HG03135 (cell line): Measurements from ENCODE around the gene CRISPLD2.

Experiments used
- ATAC-seq: cut with Tn5 transposase; IDR thresholded peaks from one replicate; pipeline ENCODE4 v1.9.1; 2021; ENCODE audit warnings: mild to moderate bottlenecking, moderate library complexity; ENCODE audit not compliant: unreplicated experiment

The CRISPLD2 gene

GRCh38 chr16:84838383-84838948, 18.7 kb downstream of the CRISPLD2 start:
- ATAC-seq: no peak

- no peak for ATAC-seq
Measured at GRCh38 chr16:84839054-84839453, 19.3 kb downstream of the CRISPLD2 start.

- no peak for ATAC-seq
Measured at GRCh38 chr16:84839956-84840355, 20.2 kb downstream of the CRISPLD2 start.

DNA sequence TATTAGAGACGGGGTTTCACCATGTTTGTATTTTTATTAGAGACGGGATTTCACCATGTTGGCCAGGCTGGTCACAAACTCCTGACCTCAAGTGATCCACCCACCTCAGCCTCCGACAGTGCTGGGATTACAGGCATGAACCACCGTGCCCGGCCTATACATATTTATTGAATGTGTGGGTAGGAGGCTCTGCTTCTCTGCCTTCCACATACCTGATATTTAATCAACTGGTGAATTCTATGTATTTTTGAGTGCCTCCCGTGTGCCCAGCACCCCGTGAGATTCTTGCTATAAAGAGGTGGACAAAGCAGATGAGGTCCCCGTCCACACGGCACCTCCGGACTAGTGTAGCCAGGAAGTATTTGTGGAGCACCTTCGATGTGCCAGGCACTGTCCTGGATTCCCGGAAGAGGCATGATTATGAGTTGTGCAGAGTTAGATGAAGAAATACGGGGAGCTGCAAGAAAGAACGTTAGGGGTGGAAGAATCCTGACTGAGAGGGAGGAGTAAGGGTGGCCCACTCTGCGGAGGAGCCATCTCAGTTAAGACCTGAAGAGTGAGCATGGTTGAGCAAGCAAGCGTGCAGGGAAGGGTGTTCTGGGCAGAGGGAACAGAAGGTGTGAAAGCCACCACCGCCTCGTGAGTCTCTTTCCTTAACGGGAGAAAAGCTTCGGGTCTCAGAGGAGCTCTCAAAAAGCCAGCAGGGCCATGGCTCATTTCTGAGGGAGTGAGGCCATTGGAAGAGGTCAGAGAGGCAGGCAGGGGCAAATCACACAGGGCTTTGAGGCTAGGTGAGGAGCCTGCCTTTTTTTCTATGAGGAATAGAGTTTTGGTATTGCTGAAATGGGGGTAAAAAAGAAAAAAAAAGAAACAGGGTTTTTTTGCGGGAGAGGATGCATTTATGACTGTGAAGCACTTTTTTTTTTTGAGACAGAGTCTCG, 21.2 kb downstream of the CRISPLD2 start:
- no peak for ATAC-seq

- no peak for ATAC-seq
Measured at GRCh38 chr16:84841787-84842300, 22.1 kb downstream of the CRISPLD2 start.

- ATAC-seq: no peak
Measured at GRCh38 chr16:84842516-84843148, 22.8 kb downstream of the CRISPLD2 start.

GRCh38 chr16:84843149-84844048, 23.6 kb downstream of the CRISPLD2 start:
- ATAC-seq: no peak

DNA sequence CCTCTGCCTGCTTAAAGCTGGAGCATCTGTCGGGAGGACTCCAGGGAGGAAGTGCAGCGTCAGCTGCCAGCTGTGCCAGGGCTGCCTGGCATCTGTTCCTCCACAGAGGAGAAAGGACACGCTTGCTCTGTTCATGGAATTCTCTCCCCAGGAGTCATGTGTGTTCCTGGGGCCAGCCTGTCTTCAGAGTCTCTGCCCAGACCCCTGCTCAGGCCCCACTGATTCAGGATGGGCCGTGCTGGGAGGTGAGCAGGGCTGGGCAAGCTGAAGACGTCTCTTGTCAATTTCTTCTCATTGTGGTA, 24.2 kb downstream of the CRISPLD2 start:
- ATAC-seq: no peak

DNA sequence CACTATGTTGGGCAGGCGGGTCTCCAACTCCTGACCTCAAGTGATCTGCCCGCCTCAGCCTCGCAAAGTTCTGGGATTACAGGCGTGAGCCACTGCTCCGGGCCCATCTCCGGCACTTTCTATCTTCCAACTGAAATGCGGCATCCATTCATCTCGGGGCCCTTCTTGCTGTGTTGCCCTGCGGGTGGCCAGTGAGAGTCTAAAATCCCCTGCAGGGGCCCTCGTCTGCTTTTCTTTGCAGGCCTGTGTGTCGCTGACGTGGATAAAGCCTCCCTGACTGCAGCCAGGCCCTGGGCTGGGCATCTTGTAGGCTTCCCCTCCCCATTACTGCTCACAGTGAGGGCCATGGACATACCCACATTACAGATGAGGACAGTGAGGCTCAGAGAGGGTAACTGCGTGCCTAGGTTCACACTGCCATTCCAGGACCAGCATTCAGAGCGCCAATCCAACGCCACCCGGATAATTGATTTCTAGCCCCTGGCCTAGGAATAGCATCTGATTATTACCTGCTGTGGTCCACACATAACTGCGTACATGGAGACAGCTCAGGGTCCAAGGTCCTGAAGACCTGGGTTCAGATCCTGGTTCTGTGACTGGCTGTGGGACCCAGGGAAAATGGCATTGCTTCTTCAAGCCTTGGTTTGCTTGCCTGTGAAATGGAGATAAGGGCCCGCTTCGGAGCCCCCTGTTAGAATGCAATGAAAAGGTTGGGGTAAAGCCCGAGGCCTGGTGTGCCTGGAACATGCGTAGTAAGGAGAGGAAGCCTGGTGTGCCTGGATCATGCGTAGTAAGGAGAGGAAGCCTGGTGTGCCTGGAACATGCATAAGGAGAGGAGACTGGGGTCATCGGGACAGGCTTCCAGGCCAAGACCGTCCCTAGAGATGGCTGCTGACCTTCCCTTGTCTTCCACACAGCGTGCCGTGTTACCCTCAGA, 25.0 kb downstream of the CRISPLD2 start:
- ATAC-seq: no peak

- no peak for ATAC-seq
Measured at GRCh38 chr16:84845496-84846002, 25.8 kb downstream of the CRISPLD2 start.

DNA sequence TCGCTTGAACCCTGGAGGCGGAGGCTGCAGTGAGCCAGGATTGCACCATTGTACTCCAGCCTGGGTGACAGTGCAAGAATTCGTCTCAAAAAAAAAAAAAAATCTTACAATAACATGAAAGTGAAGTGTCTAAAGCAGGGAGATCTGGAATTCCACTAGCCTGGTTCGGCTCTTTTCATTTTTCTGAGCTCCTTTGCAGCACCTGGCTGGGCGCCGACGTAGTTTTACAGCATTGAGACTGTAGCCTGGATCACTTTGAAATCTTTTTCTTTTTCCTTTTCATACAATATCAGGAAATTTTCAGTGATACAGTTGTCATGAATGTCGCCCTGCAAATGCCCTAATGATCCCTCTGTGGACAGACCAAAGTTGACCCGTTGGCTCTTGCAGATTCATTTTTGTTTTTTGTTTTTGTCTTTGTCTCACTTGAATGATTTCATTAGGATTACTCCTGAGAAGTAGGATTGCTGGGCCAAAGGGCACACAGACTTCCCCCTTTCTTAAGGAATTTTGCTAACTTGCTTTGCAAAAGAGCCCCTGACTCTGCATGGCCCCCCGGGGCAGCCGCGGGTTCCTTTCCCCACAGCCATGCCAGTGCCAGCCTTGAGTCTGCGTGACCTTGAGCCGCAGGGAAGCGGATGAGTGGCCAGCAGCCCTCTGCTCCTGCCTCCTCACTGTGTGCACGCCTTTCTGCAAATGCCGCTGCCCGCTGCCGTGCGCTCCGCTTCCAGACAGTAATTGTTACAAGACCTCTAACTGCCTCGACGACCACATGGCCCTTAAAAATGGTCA, 28.0 kb downstream of the CRISPLD2 start:
- no peak for ATAC-seq

- no peak for ATAC-seq
Measured at GRCh38 chr16:84848986-84849634, 29.3 kb downstream of the CRISPLD2 start.

DNA sequence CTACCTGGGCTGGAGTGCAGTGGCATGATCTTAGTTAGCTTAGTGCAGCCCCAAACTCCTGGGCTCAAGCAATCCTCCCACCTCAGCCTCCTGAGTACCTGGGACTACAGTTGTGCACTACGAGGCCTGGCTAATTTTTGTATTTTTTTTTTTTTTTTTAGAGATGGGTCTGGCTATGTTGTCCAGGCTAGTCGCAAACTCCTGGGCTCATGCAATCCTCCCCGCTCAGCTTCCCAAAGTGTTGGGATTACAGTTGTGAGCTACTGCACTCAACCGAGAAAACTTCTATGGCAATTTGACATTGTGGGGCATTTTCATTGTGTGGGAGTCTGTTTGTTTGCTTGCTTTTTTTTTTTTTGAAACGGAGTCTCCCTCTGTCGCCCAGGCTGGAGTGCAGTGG, 30.0 kb downstream of the CRISPLD2 start:
- ATAC-seq: no peak

DNA sequence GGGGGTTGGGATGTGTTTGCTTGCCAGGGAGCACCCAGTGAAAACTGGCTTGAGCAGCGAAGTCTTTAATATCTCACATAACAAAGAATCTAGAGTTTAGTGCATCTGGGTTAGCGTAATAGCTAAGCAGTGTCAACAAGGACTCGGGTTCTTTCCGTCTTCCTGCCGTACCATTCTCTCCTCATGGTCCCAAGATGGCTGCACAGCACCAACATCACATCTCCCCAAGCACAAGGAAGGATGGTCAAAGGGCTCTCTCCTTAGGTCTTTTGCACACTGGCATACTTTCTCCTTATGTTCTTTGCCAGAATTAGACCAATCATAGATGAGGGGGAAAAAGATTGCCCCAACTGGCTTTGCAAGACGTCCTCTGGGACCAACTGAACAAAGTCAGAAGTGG, 30.9 kb downstream of the CRISPLD2 start:
- no peak for ATAC-seq

DNA sequence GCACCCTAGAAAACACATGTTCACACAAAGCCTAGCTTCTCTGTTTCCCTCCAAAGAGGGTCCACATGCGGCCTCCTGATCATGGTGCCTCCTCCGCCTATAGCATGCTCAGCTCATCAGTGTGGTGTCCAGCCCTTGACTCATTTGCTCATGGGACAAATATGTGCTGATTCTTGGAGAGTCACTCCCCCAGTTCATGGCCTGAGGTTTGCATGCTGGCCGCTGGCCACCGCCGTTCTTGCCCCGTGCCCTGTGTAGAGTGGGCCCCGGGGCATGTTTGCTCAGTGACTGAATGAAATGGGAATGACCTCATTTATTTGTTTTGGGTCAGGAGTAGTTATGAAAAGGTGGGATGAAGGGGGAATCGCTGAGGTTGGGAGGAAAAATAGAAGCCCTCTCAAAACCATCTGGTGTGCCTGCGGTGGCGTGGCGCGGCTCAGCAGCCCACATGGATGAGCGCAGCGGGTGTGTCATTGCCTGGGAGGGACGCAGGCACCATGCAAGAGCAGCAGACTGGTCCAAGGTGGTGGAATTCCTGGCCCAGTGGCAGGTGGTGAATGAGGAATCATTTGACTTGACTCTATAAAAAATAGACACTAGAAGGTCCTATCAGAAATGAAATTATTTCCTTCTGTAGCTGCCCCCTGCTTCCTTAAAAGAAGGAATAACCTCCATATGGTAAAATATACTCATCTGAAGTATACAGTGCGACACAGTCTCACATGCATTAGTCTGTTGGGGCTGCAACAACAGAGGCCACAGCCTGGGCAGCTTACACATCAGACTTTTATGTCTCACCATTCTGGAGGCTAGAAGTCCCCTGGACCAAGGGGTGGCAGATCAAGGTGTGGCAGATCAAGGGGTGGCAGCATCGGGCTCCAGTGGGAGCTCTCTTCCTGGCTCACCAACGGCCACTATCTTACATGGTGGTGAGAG, 31.7 kb downstream of the CRISPLD2 start:
- ATAC-seq: no peak

- no peak for ATAC-seq
Measured at GRCh38 chr16:84853534-84853933, 33.7 kb downstream of the CRISPLD2 start.

DNA sequence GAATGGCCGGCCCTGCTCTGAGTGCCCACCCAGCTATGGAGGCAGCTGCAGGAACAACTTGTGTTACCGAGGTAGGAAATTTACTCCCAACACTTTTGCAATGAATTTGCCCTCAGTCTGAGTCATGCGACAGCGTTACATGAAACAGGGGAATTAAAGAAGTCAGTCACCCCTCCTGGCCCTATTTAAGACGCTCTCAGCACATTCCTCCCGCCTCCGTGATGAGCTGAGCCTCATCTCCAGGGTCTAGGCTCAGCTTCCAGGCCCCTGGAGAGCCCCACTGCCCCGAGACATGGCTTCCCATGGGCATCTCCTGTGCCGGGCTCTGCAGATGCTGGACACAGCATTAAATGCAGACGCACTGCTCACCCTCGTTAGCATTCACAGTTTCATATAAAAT, 35.0 kb downstream of the CRISPLD2 start:
- ATAC-seq: no peak
